ENCODE results near the gene TBC1D7. TPM values are rescaled to one million over a fixed set of nuclear protein-coding genes. Genes with fewer than 3 reads are reported as not detected.

TBC1D7 gene
- total and polyA plus RNA-seq, 2 of the 4 experiments (the other 2 are of a cell fraction) = 14.3 to 22.6 TPM

DNA sequence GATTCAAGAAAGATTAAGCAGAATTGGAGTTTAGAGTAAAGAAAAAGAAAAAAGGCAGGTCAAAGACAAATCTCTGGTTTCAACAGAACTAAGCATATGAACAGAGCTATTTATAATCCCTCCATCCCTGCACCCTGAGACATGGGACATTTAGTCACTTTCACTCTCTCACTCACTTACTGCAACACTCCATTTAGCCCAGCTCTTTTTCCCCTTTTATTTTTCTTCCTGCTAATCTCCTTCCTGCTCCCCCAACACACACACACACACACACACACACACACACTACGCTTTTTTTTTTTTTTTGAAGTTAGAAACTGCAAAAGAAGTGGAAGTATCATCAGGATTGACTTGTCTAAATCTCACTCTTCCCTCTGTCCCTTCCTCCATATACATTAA lies 45.1 kb upstream of the TBC1D7 start:
- Histone ChIP-seq H3K79me1 (ENCODE audit: low read depth in 1 of 2, low read length in 2 of 2) (peaks cover 0 to 3% of the 10 kb centered on the region in 2 experiments; a peak in 1 of 4 replicates), H3K4me3 (ENCODE audit: insufficient read depth, low read depth, low read length) (no peak overlapping the region), H3K9me3 (ENCODE audit: control insufficient read depth, insufficient read depth, low read length) (no peaks in the 10 kb centered on the region), H2BK15ac (ENCODE audit: low read depth, low read length) (no peak overlapping the region), H3K27ac (ENCODE audit: insufficient read depth, low read length) (no peak overlapping the region), H2AFZ (replicated peaks; ENCODE audit: low read length, poor library complexity) (no peak overlapping the region), H3K9me1 (ENCODE audit: insufficient read depth, low read length) (no peaks in the 10 kb centered on the region), H3K9ac (ENCODE audit: low read depth, low read length) (no peak overlapping the region), H2BK5ac (ENCODE audit: low read depth, low read length, poor library complexity, severe bottlenecking) (no peak overlapping the region), H3K27me3 (ENCODE audit: control insufficient read depth, insufficient read depth, low read length) (no peaks in the 10 kb centered on the region), H3K36me3 (ENCODE audit: control insufficient read depth, insufficient read depth, low read length) (no peaks in the 10 kb centered on the region), H2AK9ac (replicated peaks; ENCODE audit: low read depth, low read length, poor library complexity) (no peak overlapping the region), H3K4ac (ENCODE audit: low read depth, low read length) (no peak overlapping the region), H3K4me1 (ENCODE audit: control insufficient read depth, insufficient read depth, low read length) (0 out of 2 replicates have a peak, but pooled peaks cover 2% of the 10 kb centered on the region), H4K91ac (ENCODE audit: insufficient read depth, low read depth, low read length) (no peak overlapping the region), H4K5ac (ENCODE audit: low read depth, low read length) (no peak overlapping the region), H3K18ac (ENCODE audit: low read depth, low read length) (no peak overlapping the region), H2BK20ac (ENCODE audit: low read depth, low read length) (no peak overlapping the region), H3K56ac (ENCODE audit: extremely low read depth, insufficient read depth, low read length) (no peak overlapping the region), H4K8ac (ENCODE audit: low read depth in 2 of 2, low read length in 2 of 2) (no peak overlapping the region), H4K20me1 (ENCODE audit: insufficient read depth, low read length) (no peaks in the 10 kb centered on the region), H3K14ac (replicated peaks; ENCODE audit: low read depth, low read length) (no peak overlapping the region), H3K4me2 (ENCODE audit: low read depth, low read length) (no peak overlapping the region), H2BK120ac (ENCODE audit: low read depth, low read length) (no peak overlapping the region), H3K23ac (ENCODE audit: low read depth, low read length) (no peak overlapping the region), H2AK5ac (ENCODE audit: low read depth, low read length) (no peak overlapping the region)
- intact Hi-C loops (cut with micrococcal nuclease) (no loop called here), in situ Hi-C loops (cut with MboI; ENCODE audit: low sequenced_read_pairs) (no loop called here), dilution Hi-C loops (cut with HindIII; ENCODE audit: low sequenced_read_pairs, unreplicated experiment) (no loop called here)
- TF ChIP-seq RAD21 (IDR thresholded peaks at IDR 0.05; ENCODE audit: low read length) (no peak), RFX5 (IDR thresholded peaks at IDR 0.05; ENCODE audit: low read depth, low read length) (no peak), MAFK (IDR thresholded peaks at IDR 0.05; ENCODE audit: low read depth, low read length) (no peak), FOS (IDR thresholded peaks at IDR 0.05; ENCODE audit: low read depth, low read length) (no peak), CEBPB (IDR thresholded peaks at IDR 0.05; ENCODE audit: low read depth, low read length) (no peak), SMC3 (IDR thresholded peaks at IDR 0.05; ENCODE audit: low read depth, low read length) (no peak), NFE2L2 (IDR thresholded peaks at IDR 0.05; ENCODE audit: low read depth, low read length) (no peak), MAZ (IDR thresholded peaks at IDR 0.05; ENCODE audit: borderline replicate concordance, low read depth, low read length) (no peak), CHD1 (IDR thresholded peaks at IDR 0.05; ENCODE audit: low read depth, low read length) (no peak), BHLHE40 (IDR thresholded peaks at IDR 0.05; ENCODE audit: low read depth, low read length) (no peak), POLR2A (IDR thresholded peaks at IDR 0.05; ENCODE audit: low read depth, low read length) (no peak), MXI1 (IDR thresholded peaks at IDR 0.05; ENCODE audit: borderline replicate concordance, low read depth, low read length) (no peak)
- TF ChIP-seq, protein P1, sequence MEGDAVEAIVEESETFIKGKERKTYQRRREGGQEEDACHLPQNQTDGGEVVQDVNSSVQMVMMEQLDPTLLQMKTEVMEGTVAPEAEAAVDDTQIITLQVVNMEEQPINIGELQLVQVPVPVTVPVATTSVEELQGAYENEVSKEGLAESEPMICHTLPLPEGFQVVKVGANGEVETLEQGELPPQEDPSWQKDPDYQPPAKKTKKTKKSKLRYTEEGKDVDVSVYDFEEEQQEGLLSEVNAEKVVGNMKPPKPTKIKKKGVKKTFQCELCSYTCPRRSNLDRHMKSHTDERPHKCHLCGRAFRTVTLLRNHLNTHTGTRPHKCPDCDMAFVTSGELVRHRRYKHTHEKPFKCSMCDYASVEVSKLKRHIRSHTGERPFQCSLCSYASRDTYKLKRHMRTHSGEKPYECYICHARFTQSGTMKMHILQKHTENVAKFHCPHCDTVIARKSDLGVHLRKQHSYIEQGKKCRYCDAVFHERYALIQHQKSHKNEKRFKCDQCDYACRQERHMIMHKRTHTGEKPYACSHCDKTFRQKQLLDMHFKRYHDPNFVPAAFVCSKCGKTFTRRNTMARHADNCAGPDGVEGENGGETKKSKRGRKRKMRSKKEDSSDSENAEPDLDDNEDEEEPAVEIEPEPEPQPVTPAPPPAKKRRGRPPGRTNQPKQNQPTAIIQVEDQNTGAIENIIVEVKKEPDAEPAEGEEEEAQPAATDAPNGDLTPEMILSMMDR (conservative IDR thresholded peaks at IDR 0.05; ENCODE audit: low read depth, low read length) = no peak
- TF ChIP-seq, protein P2, sequence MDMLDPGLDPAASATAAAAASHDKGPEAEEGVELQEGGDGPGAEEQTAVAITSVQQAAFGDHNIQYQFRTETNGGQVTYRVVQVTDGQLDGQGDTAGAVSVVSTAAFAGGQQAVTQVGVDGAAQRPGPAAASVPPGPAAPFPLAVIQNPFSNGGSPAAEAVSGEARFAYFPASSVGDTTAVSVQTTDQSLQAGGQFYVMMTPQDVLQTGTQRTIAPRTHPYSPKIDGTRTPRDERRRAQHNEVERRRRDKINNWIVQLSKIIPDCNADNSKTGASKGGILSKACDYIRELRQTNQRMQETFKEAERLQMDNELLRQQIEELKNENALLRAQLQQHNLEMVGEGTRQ (IDR thresholded peaks at IDR 0.05; ENCODE audit: low read depth, low read length) = no peak
- BruUV-seq (replicated peaks) = no TSS peak
- no CpG with 5 or more reads among the region's 1 CpG for WGBS, 2 experiments (ENCODE audit: extremely low coverage in 2 of 2, insufficient read length in 1 of 2)
- ATAC-seq (ENCODE audit: low read depth) (peak; percentile 32; the same call in 1 of the 2 replicates), DNase-seq (peak; percentile 22)
- POLR2A ChIA-PET (ENCODE audit: unreplicated experiment) = no interaction called here
- CTCF ChIA-PET = interaction anchor here (0.6 kb wide), 2 partner anchors 16 to 17 kb away, joined by 3 read pairs; no protein-coding TSS in a partner anchor
